Measurements from ENCODE around the gene NEGR1.

- TF ChIP-seq CTCF (IDR thresholded peaks at IDR 0.05; ENCODE audit: poor library complexity, severe bottlenecking) (no peak), EZH2 (IDR thresholded peaks at IDR 0.05; ENCODE audit: borderline replicate concordance, insufficient read depth, low read length, poor library complexity, severe bottlenecking) (no peak), RAD21 (conservative IDR thresholded peaks at IDR 0.05) (no peak), POLR2AphosphoS5 (IDR thresholded peaks at IDR 0.05) (no peak), MXI1 (conservative IDR thresholded peaks at IDR 0.05; ENCODE audit: poor library complexity, severe bottlenecking) (no peak)
Observed at GRCh38 chr1:71599306-71599705, 683.0 kb downstream of the NEGR1 start.
